PC-3 (cell line): ENCODE data around the gene DNAJC8. TPM values are rescaled to one million over a fixed set of nuclear protein-coding genes. Genes with fewer than 3 reads are reported as not detected.

Source experiments
- ATAC-seq: fragments of 200-7000 bp; cut with Tn5 transposase; 2 replicates; pipeline ENCODE4 v1.9.1; 2020; ENCODE audit warnings: mild to moderate bottlenecking, moderate library complexity
- BruUV-seq: library from RNA; stranded (reverse); fragments of 400-500 nt; replicated peaks from 2 replicates; lab custom pipeline; 2021; lab: Mats Ljungman, UMichigan
- CTCF ChIA-PET: fragments of 300-600 bp; sonication (Branson Sonifier 250); formaldehyde crosslinking; loops from one replicate; lab custom pipeline; 2022; ENCODE audit warnings: antibody characterized with exemption; lab: Charles Lee
- POLR2A ChIA-PET: fragments of 300-600 bp; sonication (Branson Sonifier 250); formaldehyde crosslinking; loops from one replicate; lab custom pipeline; 2022; ENCODE audit warnings: antibody characterized with exemption; ENCODE audit not compliant: unreplicated experiment; lab: Charles Lee
- DNase-seq: peaks from one replicate; pipeline ENCODE4 v3.0.0-alpha.2; 2015
- H2AFZ ChIP-seq: fragments of 300-600 bp; sonication (generic); 2 replicates; pipeline ENCODE4 v1.6.0; 2016; ENCODE audit warnings: antibody characterized with exemption, low read length
- H3F3A ChIP-seq: fragments of 300-600 bp; sonication (generic); one replicate; pipeline ENCODE4 v1.6.0; 2017; ENCODE audit warnings: antibody characterized with exemption, low read length, control low read depth, mild to moderate bottlenecking; ENCODE audit not compliant: unreplicated experiment
- H3K27ac ChIP-seq: fragments of 300-600 bp; sonication (generic); 2 replicates; pipeline ENCODE4 v1.5.1; 2016; ENCODE audit warnings: mild to moderate bottlenecking, low read length
- H3K27me3 ChIP-seq: fragments of 300-600 bp; sonication (generic); 2 replicates; pipeline ENCODE4 v1.6.1; 2016; ENCODE audit warnings: low read length, mixed read lengths
- H3K36me3 ChIP-seq: fragments of 300-600 bp; sonication (generic); 2 replicates; pipeline ENCODE4 v1.6.1; 2016; ENCODE audit warnings: low read depth, mixed run types, low read length, mixed read lengths
- H3K4me1 ChIP-seq: fragments of 300-600 bp; sonication (generic); 2 replicates; pipeline ENCODE4 v1.5.1; 2016; ENCODE audit warnings: low read length; ENCODE audit not compliant: insufficient read depth
- H3K4me2 ChIP-seq: fragments of 300-600 bp; sonication (generic); 2 replicates; pipeline ENCODE4 v1.6.0; 2016; ENCODE audit warnings: low read length
- H3K4me3 ChIP-seq: fragments of 300-600 bp; sonication (generic); 2 replicates; pipeline ENCODE4 v1.5.1; 2016; ENCODE audit warnings: mild to moderate bottlenecking, low read length, mixed read lengths
- H3K79me2 ChIP-seq: fragments of 300-600 bp; sonication (generic); 2 replicates; pipeline ENCODE4 v1.6.1; 2017; ENCODE audit warnings: low read length, mixed read lengths
- H3K9ac ChIP-seq: fragments of 300-600 bp; sonication (generic); 2 replicates; pipeline ENCODE4 v1.6.0; 2016; ENCODE audit warnings: mild to moderate bottlenecking, low read length
- H3K9me2 ChIP-seq: fragments of 300-600 bp; sonication (generic); replicated peaks from 2 replicates; pipeline ENCODE4 v1.6.1; 2016; ENCODE audit warnings: mixed run types, low read length, mixed read lengths
- H3K9me3 ChIP-seq: fragments of 300-600 bp; sonication (generic); 2 replicates; pipeline ENCODE4 v1.6.1; 2016; ENCODE audit warnings: low read length, mixed read lengths
- H4K20me1 ChIP-seq: fragments of 300-600 bp; sonication (generic); 2 replicates; pipeline ENCODE4 v1.6.1; 2016; ENCODE audit warnings: low read length, mixed read lengths
- CTCF ChIP-seq: fragments of 300-600 bp; sonication (generic); conservative IDR thresholded peaks from 2 replicates; pipeline ENCODE4 v1.5.1; 2017; ENCODE audit warnings: antibody characterized with exemption, low read depth, mild to moderate bottlenecking, low read length
- EZH2 ChIP-seq: fragments of 300-600 bp; sonication (generic); IDR thresholded peaks from one replicate; pipeline ENCODE4 v1.6.1; 2017; ENCODE audit warnings: antibody characterized with exemption, mild to moderate bottlenecking, low read length; ENCODE audit not compliant: unreplicated experiment
- EZH2phosphoT487 ChIP-seq: fragments of 300-600 bp; sonication (generic); IDR thresholded peaks from 2 replicates; pipeline ENCODE4 v1.6.1; 2018; ENCODE audit warnings: mild to moderate bottlenecking, antibody characterized with exemption, low read length, borderline replicate concordance
- intact Hi-C: fragments of 100-400 bp; cut with micrococcal nuclease; formaldehyde crosslinking; loops from 2 replicates; pipeline ENCODE4 v1.9.0; 2023
- total RNA-seq: library from RNA; depleted of rRNA; stranded (reverse); fragments of >200 nt; gene quantifications from 2 replicates; pipeline ENCODE4 v1.2.3, GENCODE V29; 2014

The DNAJC8 gene
- total RNA-seq, 1 experiment from 2014 or later: 63.6 TPM

- Histone ChIP-seq H4K20me1 (no peaks in the 10 kb centered on the region), H3F3A (no peaks in the 10 kb centered on the region), H3K9me3 (no peaks in the 10 kb centered on the region), H2AFZ (no peak overlapping the region), H3K9me2 (no peaks in the 10 kb centered on the region), H3K4me3 (no peak overlapping the region), H3K79me2 (no peaks in the 10 kb centered on the region), H3K27me3 (no peaks in the 10 kb centered on the region), H3K36me3 (no peaks in the 10 kb centered on the region), H3K4me2 (0 out of 2 replicates have a peak overlapping the region, but pooled peaks have one; percentile 8), H3K9ac (no peak overlapping the region), H3K27ac (no peak overlapping the region), H3K4me1 (peaks cover 20% of the 10 kb centered on the region)
- CTCF ChIA-PET: no interaction called here
- POLR2A ChIA-PET: no interaction called here
- DNase-seq: peak; percentile 24
- no TSS peak for BruUV-seq
- intact Hi-C loops: no loop called here
- no peak for ATAC-seq
- TF ChIP-seq EZH2 (no peak), CTCF (no peak), EZH2phosphoT487 (no peak)
Measured at GRCh38 chr1:28190337-28190979, 42.4 kb downstream of the DNAJC8 start.

DNA sequence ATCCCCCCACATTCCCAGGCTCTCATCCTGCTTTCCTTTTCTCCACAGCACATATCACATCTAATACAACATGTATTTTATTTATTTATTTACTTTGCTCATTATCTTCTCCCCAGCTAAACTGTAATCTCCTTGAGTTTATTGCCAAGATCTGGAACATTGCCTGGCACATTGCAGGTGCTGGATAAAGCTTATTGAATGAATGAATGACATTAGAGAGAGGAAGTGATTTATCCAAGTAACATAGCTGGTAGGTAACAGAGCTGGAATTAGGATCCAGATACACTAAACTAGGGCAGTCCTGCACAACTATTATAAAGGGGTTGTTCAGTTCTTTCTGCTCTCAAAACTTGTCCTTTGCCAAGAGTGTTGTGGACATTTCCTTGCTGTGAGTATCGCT, 47.8 kb downstream of the DNAJC8 start:
- DNase-seq (no peak), ATAC-seq (no peak)
- POLR2A ChIA-PET: no interaction called here
- Histone ChIP-seq H4K20me1 (no peaks in the 10 kb centered on the region), H3K4me1 (no peaks in the 10 kb centered on the region), H3F3A (no peaks in the 10 kb centered on the region), H3K4me2 (no peak overlapping the region), H3K9me3 (no peaks in the 10 kb centered on the region), H3K9me2 (no peaks in the 10 kb centered on the region), H3K36me3 (no peaks in the 10 kb centered on the region), H3K27ac (no peak overlapping the region), H3K4me3 (no peak overlapping the region), H2AFZ (no peak overlapping the region), H3K79me2 (no peaks in the 10 kb centered on the region), H3K9ac (no peak overlapping the region), H3K27me3 (no peaks in the 10 kb centered on the region)
- no peak for TF ChIP-seq CTCF
- no peak for TF ChIP-seq EZH2phosphoT487
- TF ChIP-seq EZH2: no peak
- intact Hi-C loops: no loop called here
- BruUV-seq: no TSS peak
- CTCF ChIA-PET: no interaction called here
